ENCODE data around the gene CERKL.

CERKL gene

GRCh38 chr2:181677912-181678586 is 21.1 kb upstream of the CERKL start:
- DNase-seq, result no peak

DNA sequence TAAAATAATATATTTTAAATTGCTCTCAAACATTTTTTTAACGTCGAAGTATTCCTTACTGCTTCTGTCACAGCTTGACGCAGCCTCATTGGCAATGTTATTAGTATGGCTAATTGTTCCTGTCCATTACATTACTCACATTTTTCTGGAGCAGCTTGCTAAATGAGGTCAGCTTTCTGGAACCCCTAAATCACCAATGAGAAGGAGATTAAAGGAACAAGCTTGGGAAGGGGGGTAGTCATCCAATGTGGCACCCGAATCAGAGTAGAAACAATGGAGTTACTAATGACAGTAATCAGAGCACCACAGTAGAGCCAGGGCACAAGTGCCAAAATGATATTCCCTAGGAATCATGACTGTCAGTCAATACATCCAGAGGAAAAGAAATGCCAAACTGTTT is 18.3 kb upstream of the CERKL start:
- DNase-seq, result no peak

- DNase-seq, result no peak
Measured at GRCh38 chr2:181674461-181674860, 17.6 kb upstream of the CERKL start.

DNA sequence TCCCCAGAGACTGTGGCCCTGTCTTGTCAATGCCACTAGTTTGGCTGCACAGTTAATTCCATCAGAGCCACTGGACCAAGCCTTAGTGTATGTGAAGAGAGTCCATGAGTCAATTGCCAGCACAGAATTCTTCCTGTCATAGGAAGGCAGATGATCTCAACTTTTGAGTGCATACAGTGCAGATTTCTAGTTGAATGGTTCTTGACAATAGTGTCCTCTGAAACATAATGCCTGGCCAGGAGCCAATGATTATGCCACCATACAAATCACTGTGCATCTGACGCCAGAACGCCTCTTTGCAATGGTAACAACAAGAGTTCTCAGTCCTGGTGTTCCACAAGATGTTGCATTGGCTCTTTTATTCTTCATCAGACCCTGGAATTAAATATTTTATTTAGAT is 16.3 kb upstream of the CERKL start:
- no peak for DNase-seq

GRCh38 chr2:181672255-181673008 is 15.5 kb upstream of the CERKL start:
- DNase-seq, result no peak

GRCh38 chr2:181670632-181671031 is 13.7 kb upstream of the CERKL start:
- no peak for DNase-seq

DNA sequence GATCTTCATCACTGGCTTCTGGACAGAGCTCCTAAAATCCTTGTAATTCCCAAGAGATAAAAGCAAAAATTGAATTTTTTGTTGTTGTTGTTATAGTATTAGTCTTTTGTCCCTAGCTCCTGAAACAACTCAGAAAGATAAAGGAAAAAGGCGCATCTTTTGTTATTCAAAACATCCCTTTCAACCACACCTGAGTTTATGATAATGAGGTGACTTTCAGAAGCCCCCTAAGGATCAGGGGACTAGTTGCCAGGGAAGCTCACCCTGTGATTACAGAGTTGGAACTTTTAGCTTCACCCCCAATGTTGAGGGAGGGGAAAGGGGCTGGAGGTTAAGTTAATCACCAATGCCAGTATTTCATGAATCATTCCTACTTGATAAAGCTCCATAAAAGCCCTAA is 10.3 kb upstream of the CERKL start:
- DNase-seq, result no peak

GRCh38 chr2:181662287-181662686 is 5.4 kb upstream of the CERKL start:
- DNase-seq, result no peak

DNA sequence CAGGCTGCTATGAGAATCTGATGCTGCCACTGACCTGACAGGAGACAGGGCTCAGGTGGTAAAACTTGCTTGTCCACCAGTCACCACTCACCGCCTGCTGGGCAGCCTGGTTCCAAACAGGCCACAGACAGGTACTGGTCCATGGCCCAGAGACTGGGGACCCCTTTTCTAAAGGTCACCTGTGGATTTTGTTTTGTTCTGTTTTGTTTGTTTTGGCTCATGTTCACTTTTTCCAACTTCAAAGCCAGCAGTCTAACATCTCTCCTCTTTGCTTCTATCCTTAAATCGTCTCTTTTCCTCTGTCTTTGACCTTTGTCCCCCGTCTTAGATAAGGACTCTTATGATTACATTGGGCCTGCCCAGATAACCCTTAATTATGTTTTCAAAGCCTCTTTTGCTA is 3.3 kb upstream of the CERKL start:
- DNase-seq, result no peak

GRCh38 chr2:181658444-181658843 is 1.5 kb upstream of the CERKL start:
- DNase-seq, result no peak

DNA sequence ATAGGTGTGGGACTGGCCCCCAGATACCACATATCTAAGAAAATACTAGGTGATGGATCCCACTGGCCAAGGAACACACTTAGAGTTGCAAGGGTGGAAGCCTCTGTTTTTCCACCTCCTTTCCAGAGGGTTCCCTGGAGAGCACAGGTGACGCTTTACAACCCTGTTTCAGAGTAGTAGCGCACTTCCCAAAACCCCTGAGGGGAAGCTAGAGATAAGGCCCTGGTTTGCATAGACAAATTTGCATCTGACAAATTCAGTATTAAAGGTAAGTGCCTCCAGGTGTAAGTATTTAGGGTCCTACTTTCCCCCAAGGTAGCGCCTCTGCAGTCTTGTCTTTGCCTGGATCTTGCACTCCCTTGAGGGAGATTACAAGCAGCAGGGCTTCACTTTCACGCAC is 474 bp upstream of the CERKL start:
- no peak for DNase-seq

GRCh38 chr2:181655519-181655918 is 1.4 kb downstream of the CERKL start:
- DNase-seq, result no peak

- no peak for DNase-seq
Measured at GRCh38 chr2:181649436-181649979, 7.4 kb downstream of the CERKL start.

- DNase-seq, result no peak
Measured at GRCh38 chr2:181648478-181649155, 8.3 kb downstream of the CERKL start.

DNA sequence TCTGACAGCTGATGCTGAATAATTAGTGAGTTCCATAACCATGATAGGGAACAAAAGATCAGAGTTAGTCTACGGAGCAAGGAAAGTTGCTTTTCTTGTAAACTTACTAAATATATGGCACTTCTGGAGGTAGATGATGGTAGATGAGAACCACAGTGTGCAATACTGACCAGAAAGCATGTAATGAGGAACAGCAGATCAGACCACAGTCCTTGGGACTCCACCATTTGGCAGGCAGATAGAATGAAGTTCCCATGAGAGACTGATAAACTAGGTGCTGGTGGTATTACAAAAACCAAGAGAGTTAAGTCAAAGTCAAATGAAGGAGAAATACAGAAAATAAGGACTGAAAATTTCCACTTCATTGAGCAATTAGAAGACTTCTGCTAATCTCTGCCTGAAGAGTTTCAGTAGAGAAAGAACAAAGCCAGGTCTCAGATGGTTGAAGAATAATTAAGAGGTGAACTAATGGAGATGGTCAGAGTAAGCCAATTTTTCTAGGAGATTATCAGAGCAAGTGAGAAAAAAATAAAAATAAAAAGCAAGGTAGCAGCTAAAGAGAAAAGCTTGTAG is 10.4 kb downstream of the CERKL start:
- DNase-seq, result no peak

- no peak for DNase-seq
Measured at GRCh38 chr2:181643151-181643550, 13.8 kb downstream of the CERKL start.

GRCh38 chr2:181642086-181642485 is 14.8 kb downstream of the CERKL start:
- no peak for DNase-seq

- no peak for DNase-seq
Measured at GRCh38 chr2:181639686-181640085, 17.2 kb downstream of the CERKL start.

DNA sequence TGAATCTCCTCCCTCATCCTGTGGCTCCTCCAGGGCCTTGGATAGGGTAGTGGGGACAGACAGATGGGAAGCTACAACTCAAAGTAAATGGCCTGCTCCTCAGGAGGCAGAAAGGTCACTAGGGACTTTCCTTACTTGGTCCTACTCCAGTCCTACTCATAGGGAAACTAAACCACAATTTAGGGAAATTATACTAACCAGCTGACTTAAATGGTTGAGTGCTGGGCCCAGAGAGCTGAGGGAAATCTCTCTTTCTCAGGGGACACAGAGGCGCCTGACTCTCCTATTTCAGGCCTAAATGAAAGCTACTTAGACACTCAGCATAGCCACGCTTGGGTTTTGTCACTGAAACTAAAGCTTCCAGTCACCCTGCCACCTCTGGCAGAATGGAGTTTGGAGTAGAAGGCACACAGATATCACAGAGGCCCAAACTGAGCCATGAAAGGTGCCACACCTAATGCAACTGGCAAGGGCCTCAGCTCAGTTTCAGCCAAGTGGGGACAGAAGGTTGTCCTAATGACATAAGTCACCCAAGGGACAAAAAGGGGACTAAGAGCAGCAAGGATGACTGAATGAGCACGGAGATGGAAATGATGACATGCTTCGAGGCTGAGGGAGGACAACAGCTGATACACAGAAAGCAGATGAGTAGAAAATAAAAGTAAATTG is 24.0 kb downstream of the CERKL start:
- DNase-seq, result no peak

- no peak for DNase-seq
Measured at GRCh38 chr2:181628590-181629585, 28.0 kb downstream of the CERKL start.

DNA sequence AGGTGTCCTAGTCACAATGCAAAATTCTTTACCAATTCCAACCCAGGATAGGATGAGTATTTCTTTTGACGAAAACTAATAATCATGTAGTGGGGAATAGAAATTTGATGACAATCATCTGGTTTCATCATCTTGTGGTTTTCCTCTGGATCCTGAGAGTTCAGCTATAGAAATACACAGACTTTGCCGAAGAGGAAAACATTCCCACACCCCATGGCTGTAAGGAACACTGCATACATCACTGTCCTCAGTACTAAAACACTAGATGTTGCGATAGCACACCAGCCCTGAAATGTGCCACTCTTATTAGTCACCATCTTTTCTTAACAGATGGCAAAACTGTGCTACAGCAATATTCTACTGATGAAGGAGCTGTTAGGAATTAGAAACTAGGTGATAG is 29.4 kb downstream of the CERKL start:
- DNase-seq, result no peak

GRCh38 chr2:181626671-181627070 is 30.2 kb downstream of the CERKL start:
- no peak for DNase-seq

Measured in NCI-H187 treated with DMSO at 0.1 percent for 48 hours (cell line).